ENCODE results near the gene GIMAP5.

Gene GIMAP5

GRCh38 chr7:150784954-150785353 is 47.7 kb downstream of the GIMAP5 start:
- H3K9ac ChIP-seq (ENCODE audit: low read depth in 1 of 2, low read length in 2 of 2), result peak overlapping the region; percentile 26 to 56
- no peaks in the 10 kb centered on the region for H3K9me3 ChIP-seq (ENCODE audit: control insufficient read depth in 1 of 2, low read length in 2 of 2)
- H3K27me3 ChIP-seq (ENCODE audit: control insufficient read depth in 1 of 2, insufficient read depth in 2 of 2, low read length in 2 of 2), result no peaks in the 10 kb centered on the region

DNA sequence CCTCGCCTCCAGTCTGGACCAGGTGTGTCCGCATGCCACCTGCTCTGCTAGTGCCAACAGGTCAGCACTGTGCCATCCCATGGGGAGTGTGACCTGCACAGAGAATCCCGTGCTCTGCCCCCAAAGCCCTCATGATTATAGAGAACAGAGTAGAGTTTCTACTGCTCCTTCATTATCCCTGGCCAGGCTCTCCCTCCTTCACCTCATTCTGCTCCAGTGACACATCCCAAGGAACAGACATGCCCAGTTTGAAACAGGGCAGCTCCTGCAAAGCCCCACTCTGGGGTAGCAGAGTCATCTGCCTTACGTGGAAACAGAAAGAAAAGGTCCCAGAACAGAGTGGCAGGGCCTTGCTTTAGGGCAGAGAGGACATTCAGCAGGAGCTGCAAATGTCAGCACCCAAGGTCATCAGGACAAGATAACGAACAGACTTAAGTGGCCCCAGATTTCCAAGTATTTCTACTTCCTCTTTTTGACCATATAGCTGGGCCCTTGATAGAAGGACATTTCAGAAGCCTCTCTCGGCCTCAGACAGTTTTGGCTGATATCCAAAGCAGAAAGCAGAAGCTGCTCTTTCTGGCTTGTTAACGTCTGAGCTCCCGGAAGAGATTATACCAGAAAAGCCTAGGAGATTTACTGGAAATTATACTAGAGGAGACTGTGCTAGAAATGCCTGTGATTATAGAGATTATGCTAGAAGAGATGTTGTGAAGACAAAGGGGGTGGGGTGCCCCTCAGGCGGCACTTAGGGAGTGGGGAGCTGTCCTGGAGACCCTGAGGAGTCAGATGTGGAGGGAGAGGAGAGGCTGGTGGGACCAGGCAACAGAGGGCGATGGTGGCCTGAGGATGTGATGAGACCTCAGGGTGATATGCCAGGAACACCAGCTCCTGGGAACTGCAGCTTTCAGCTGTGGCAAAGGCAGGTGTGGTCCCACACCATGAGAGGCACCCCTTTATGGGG is 50.4 kb downstream of the GIMAP5 start:
- peak overlapping the region; percentile 35 to 46 for H3K9ac ChIP-seq (ENCODE audit: low read depth in 1 of 2, low read length in 2 of 2)
- no peak overlapping the region for H3K4me3 ChIP-seq (ENCODE audit: low read depth in 1 of 2, low read length in 2 of 2)
- peak overlapping the region; percentile 68 for H3K27ac ChIP-seq (ENCODE audit: low read depth, low read length)
- H3K36me3 ChIP-seq (ENCODE audit: control insufficient read depth in 1 of 2, insufficient read depth in 2 of 2, low read length in 2 of 2), result peaks cover 5 to 19% of the 10 kb centered on the region in 2 donors
- no peaks in the 10 kb centered on the region for H3K27me3 ChIP-seq (ENCODE audit: control insufficient read depth in 1 of 2, insufficient read depth in 2 of 2, low read length in 2 of 2)
- no peaks in the 10 kb centered on the region for H3K9me3 ChIP-seq (ENCODE audit: control insufficient read depth in 1 of 2, low read length in 2 of 2)
- peaks cover 48 to 52% of the 10 kb centered on the region in 2 donors for H3K4me1 ChIP-seq (ENCODE audit: control insufficient read depth in 1 of 2, insufficient read depth in 2 of 2, low read length in 2 of 2)

More at GRCh38 chr7:150784954-150785353, 47.7 kb downstream of the GIMAP5 start:
- Histone ChIP-seq H3K36me3 (ENCODE audit: control insufficient read depth in 1 of 2, insufficient read depth in 2 of 2, low read length in 2 of 2) (peaks cover 0 to 5% of the 10 kb centered on the region in 2 donors), H3K27ac (ENCODE audit: low read depth, low read length) (peak overlapping the region; percentile 59), H3K4me1 (ENCODE audit: control insufficient read depth in 1 of 2, insufficient read depth in 2 of 2, low read length in 2 of 2) (peaks cover 58 to 64% of the 10 kb centered on the region in 2 donors), H3K4me3 (ENCODE audit: low read depth in 1 of 2, low read length in 2 of 2) (peak overlapping the region in 1 of 2 donors; percentile 37)

DNA sequence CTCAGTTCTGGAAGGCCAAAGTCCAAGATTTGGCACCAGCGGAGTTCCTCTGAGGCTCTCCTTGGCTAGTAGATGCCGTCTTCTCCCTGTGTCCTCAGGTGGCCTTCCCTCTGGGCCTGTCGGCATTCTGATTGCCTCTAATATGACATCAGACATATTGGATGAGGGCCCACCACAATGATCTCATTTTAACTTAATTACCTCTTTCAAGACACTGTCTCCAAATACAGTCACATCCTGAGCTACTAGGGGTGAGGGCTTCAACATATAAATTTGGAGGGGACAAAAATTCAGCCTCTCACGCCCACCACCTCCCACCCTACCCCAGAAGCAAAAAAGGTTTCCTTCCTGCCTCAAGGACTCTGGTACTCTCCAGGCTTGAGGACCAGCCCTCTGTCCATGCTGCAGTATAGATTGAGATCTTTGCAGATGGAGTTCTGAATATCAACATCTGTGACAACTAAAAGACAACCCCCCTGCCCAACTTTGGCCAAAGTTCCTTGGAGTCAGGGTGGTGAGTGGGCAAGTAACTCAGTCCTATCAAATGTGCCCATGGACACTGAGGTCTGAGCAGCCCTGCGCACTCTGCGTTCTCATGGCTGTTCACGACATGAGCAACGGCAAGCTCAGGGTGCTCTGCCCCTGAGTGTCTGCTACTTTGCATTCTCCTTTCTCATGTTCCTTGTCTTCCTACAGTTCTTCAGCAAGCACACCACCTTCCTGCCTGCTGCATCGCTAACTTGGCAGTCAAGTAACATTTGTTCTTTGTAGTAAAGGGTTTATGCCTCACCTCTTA is 51.5 kb downstream of the GIMAP5 start:
- Histone ChIP-seq H3K9ac (ENCODE audit: low read depth in 1 of 2, low read length in 2 of 2) (peak overlapping the region; percentile 35 to 46), H3K27ac (ENCODE audit: low read depth, low read length) (peak overlapping the region; percentile 68), H3K4me1 (ENCODE audit: control insufficient read depth in 1 of 2, insufficient read depth in 2 of 2, low read length in 2 of 2) (peaks cover 48 to 52% of the 10 kb centered on the region in 2 donors)

GRCh38 chr7:150790416-150791075 is 53.3 kb downstream of the GIMAP5 start:
- Histone ChIP-seq H3K4me1 (ENCODE audit: control insufficient read depth in 1 of 2, insufficient read depth in 2 of 2, low read length in 2 of 2) (peaks cover 31 to 34% of the 10 kb centered on the region in 2 donors), H3K27ac (ENCODE audit: low read depth, low read length) (no peak overlapping the region), H3K27me3 (ENCODE audit: control insufficient read depth in 1 of 2, insufficient read depth in 2 of 2, low read length in 2 of 2) (no peaks in the 10 kb centered on the region)

More for the DNA sequence above, 51.5 kb downstream of the GIMAP5 start:
- no peak overlapping the region for H3K4me3 ChIP-seq (ENCODE audit: low read depth in 1 of 2, low read length in 2 of 2)
- H3K27me3 ChIP-seq (ENCODE audit: control insufficient read depth in 1 of 2, insufficient read depth in 2 of 2, low read length in 2 of 2), result no peaks in the 10 kb centered on the region
- peaks cover 13 to 27% of the 10 kb centered on the region in 2 donors for H3K36me3 ChIP-seq (ENCODE audit: control insufficient read depth in 1 of 2, insufficient read depth in 2 of 2, low read length in 2 of 2)
- no peaks in the 10 kb centered on the region for H3K9me3 ChIP-seq (ENCODE audit: control insufficient read depth in 1 of 2, low read length in 2 of 2)

DNA sequence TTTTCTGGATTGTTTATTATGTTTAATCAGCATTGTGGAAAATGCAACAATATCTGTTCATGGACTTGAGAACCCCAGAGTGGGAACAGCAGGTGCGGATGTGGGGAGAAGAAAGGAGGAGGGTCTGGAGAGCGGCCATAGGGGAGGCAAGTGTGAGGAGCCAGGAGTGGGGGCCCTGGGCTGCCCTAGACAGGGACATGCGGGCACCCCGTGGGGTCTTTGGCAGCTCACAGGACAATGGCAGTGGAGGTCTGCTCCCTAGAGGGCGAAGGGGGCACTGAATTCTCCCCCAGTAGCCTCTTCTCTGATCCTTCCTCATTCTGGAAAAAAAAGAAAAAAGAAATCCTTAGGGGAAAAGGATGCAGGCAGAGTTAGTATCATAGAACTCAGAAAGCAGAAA is 54.1 kb downstream of the GIMAP5 start:
- Histone ChIP-seq H3K36me3 (ENCODE audit: control insufficient read depth in 1 of 2, insufficient read depth in 2 of 2, low read length in 2 of 2) (peaks cover 33 to 39% of the 10 kb centered on the region in 2 donors), H3K27ac (ENCODE audit: low read depth, low read length) (no peak overlapping the region), H3K9me3 (ENCODE audit: control insufficient read depth in 1 of 2, low read length in 2 of 2) (no peaks in the 10 kb centered on the region)

More at GRCh38 chr7:150790416-150791075, 53.3 kb downstream of the GIMAP5 start:
- Histone ChIP-seq H3K9ac (ENCODE audit: low read depth in 1 of 2, low read length in 2 of 2) (no peak overlapping the region), H3K9me3 (ENCODE audit: control insufficient read depth in 1 of 2, low read length in 2 of 2) (no peaks in the 10 kb centered on the region), H3K4me3 (ENCODE audit: low read depth in 1 of 2, low read length in 2 of 2) (no peak overlapping the region), H3K36me3 (ENCODE audit: control insufficient read depth in 1 of 2, insufficient read depth in 2 of 2, low read length in 2 of 2) (peaks cover 27 to 36% of the 10 kb centered on the region in 2 donors)

GRCh38 chr7:150791746-150792452 is 54.7 kb downstream of the GIMAP5 start:
- peaks cover 23 to 25% of the 10 kb centered on the region in 2 donors for H3K4me1 ChIP-seq (ENCODE audit: control insufficient read depth in 1 of 2, insufficient read depth in 2 of 2, low read length in 2 of 2)
- H3K9ac ChIP-seq (ENCODE audit: low read depth in 1 of 2, low read length in 2 of 2), result no peak overlapping the region
- peaks cover 35 to 41% of the 10 kb centered on the region in 2 donors for H3K36me3 ChIP-seq (ENCODE audit: control insufficient read depth in 1 of 2, insufficient read depth in 2 of 2, low read length in 2 of 2)
- H3K27ac ChIP-seq (ENCODE audit: low read depth, low read length), result no peak overlapping the region
- H3K9me3 ChIP-seq (ENCODE audit: control insufficient read depth in 1 of 2, low read length in 2 of 2), result no peaks in the 10 kb centered on the region
- no peak overlapping the region for H3K4me3 ChIP-seq (ENCODE audit: low read depth in 1 of 2, low read length in 2 of 2)
- H3K27me3 ChIP-seq (ENCODE audit: control insufficient read depth in 1 of 2, insufficient read depth in 2 of 2, low read length in 2 of 2), result no peaks in the 10 kb centered on the region

More for the DNA sequence above, 54.1 kb downstream of the GIMAP5 start:
- peaks cover 27 to 28% of the 10 kb centered on the region in 2 donors for H3K4me1 ChIP-seq (ENCODE audit: control insufficient read depth in 1 of 2, insufficient read depth in 2 of 2, low read length in 2 of 2)
- H3K4me3 ChIP-seq (ENCODE audit: low read depth in 1 of 2, low read length in 2 of 2), result no peak overlapping the region
- H3K9ac ChIP-seq (ENCODE audit: low read depth in 1 of 2, low read length in 2 of 2), result no peak overlapping the region
- no peaks in the 10 kb centered on the region for H3K27me3 ChIP-seq (ENCODE audit: control insufficient read depth in 1 of 2, insufficient read depth in 2 of 2, low read length in 2 of 2)

Measured in duodenal mucosa (tissue), 2 donors.